Stimulated activated CD8-positive, alpha-beta memory T cell treated with anti-CD3 and anti-CD28 coated beads, Interleukin-12 subunit alpha, Interleukin-12 subunit beta, amount 100 ng/mL, for 24 hours (primary cell): ENCODE results near the gene RGPD5.
"Not testable (repeated sequence)": the region's sequence is repeated elsewhere in the genome, so short reads cannot be mapped to it uniquely, and the experiment has no call there.

Experiments
- DNase-seq: peaks from one replicate; pipeline ENCODE4 v3.0.0-alpha.2; 2020; ENCODE audit errors: extremely low read depth

RGPD5 gene

GRCh38 chr2:109893736-109894135 is 99.6 kb downstream of the RGPD5 start:
- not testable (repeated sequence) for DNase-seq

- not testable (repeated sequence) for DNase-seq
These were observed 100.0 kb downstream of the RGPD5 start for GRCh38 chr2:109894141-109894540.

- not testable (repeated sequence) for DNase-seq
These were observed 101.2 kb downstream of the RGPD5 start for GRCh38 chr2:109895090-109895869.

- DNase-seq: not testable (repeated sequence)
These were observed 102.1 kb downstream of the RGPD5 start for GRCh38 chr2:109896212-109896611.

- not testable (repeated sequence) for DNase-seq
These were observed 103.8 kb downstream of the RGPD5 start for GRCh38 chr2:109897769-109898461.

- DNase-seq: not testable (repeated sequence)
These were observed 104.6 kb downstream of the RGPD5 start, which contains the start of gene LIMS3 for GRCh38 chr2:109898462-109899336. Gene LIMS3 (plus strand): TSS chr2:109898688. CDS start chr2:109898729, 41 bp downstream.

GRCh38 chr2:109905796-109906195 is 111.7 kb downstream of the RGPD5 start:
- DNase-seq: not testable (repeated sequence)
